ENCODE data around the gene PIP5K1B.
A peak's percentile ranks its signal among the peaks of the same experiment; 100 is the strongest.

The PIP5K1B gene

GRCh38 chr9:68739621-68740174 is 34.7 kb downstream of the PIP5K1B start:
- peak in 1 of 2 experiments; percentile 44 for DNase-seq

GRCh38 chr9:68740561-68740960 is 35.5 kb downstream of the PIP5K1B start:
- peak; percentile 84 to 85 for DNase-seq

GRCh38 chr9:68741234-68741633 is 36.2 kb downstream of the PIP5K1B start:
- DNase-seq: no peak

GRCh38 chr9:68741704-68742332 is 36.8 kb downstream of the PIP5K1B start:
- no peak for DNase-seq

GRCh38 chr9:68742333-68742730 is 37.3 kb downstream of the PIP5K1B start:
- DNase-seq: no peak

GRCh38 chr9:68744426-68744825 is 39.4 kb downstream of the PIP5K1B start:
- no peak for DNase-seq

- no peak for DNase-seq
Measured at GRCh38 chr9:68746525-68746924, 41.5 kb downstream of the PIP5K1B start.

GRCh38 chr9:68747043-68747533 is 42.0 kb downstream of the PIP5K1B start:
- DNase-seq: no peak

- no peak for DNase-seq
Measured at GRCh38 chr9:68749135-68749534, 44.1 kb downstream of the PIP5K1B start.

GRCh38 chr9:68749579-68750159 is 44.6 kb downstream of the PIP5K1B start:
- DNase-seq: peak; percentile 9 to 18

GRCh38 chr9:68750255-68750654 is 45.2 kb downstream of the PIP5K1B start:
- no peak for DNase-seq

GRCh38 chr9:68750786-68751185 is 45.7 kb downstream of the PIP5K1B start:
- peak; percentile 24 to 48 for DNase-seq

GRCh38 chr9:68751556-68751955 is 46.5 kb downstream of the PIP5K1B start:
- no peak for DNase-seq

- no peak for DNase-seq
Measured at GRCh38 chr9:68755051-68755450, 50.0 kb downstream of the PIP5K1B start.

GRCh38 chr9:68755752-68756151 is 50.7 kb downstream of the PIP5K1B start:
- no peak for DNase-seq

- DNase-seq: no peak
Measured at GRCh38 chr9:68759981-68760673, 55.1 kb downstream of the PIP5K1B start.

GRCh38 chr9:68760674-68761333 is 55.8 kb downstream of the PIP5K1B start:
- no peak for DNase-seq

GRCh38 chr9:68762570-68762969 is 57.5 kb downstream of the PIP5K1B start:
- DNase-seq: no peak

- no peak for DNase-seq
Measured at GRCh38 chr9:68763104-68763503, 58.1 kb downstream of the PIP5K1B start.

GRCh38 chr9:68768619-68769018 is 63.6 kb downstream of the PIP5K1B start:
- DNase-seq: no peak

GRCh38 chr9:68769852-68770251 is 64.8 kb downstream of the PIP5K1B start:
- no peak for DNase-seq

GRCh38 chr9:68771376-68771775 is 66.3 kb downstream of the PIP5K1B start:
- no peak for DNase-seq

GRCh38 chr9:68775003-68775730 is 70.1 kb downstream of the PIP5K1B start:
- DNase-seq: no peak

Data from NCI-H526 (cell line).